Hepatocyte (in vitro differentiated cells): Measurements from ENCODE around the gene DSCAM.

ENCODE experiments used
- CTCF ChIP-seq: fragments of 200-600 bp; sonication (generic); IDR thresholded peaks from 2 replicates; pipeline ENCODE4 v1.5.1; 2016; ENCODE audit warnings: antibody characterized with exemption, mild to moderate bottlenecking; ENCODE audit not compliant: poor library complexity
- EZH2 ChIP-seq: fragments of 200-600 bp; sonication (generic); IDR thresholded peaks from 2 replicates; pipeline ENCODE4 v1.6.1; 2016; ENCODE audit warnings: antibody characterized with exemption, mild to moderate bottlenecking, borderline replicate concordance

DNA sequence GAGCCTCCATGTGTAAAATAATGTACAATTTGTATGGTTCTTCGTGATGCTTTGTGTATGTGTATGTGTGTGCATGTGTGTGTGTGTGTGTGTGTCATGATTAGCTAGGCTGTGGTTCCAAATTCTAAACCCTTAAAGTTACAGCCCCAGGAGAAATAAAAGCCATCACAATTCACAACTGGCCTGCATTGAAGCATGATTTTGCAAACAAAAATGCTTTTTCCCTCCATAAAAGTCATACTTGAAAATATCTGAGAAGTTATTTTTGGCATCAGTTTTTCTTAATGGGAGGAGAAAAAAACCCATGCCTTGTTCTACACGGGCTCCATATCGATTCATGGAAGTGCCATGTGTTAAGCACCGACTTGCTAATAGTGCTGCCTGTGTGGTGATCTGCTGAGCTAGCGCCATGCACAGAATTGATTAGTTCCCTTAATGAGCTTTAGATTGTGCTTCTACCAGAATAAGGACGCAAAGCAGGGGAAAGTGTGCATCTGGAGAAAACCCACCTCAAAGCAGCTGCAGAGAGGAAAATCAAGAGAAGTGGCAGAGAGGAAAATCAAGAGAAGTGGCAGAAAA is 207.3 kb downstream of the DSCAM start:
- TF ChIP-seq CTCF (no peak), EZH2 (no peak)
